Fibroblast of skin of right quadriceps (primary cell): ENCODE results near the gene HOXD12.

Experiments
- DNase-seq: peaks from one replicate; pipeline ENCODE4 v3.0.0-alpha.2; 2013

The HOXD12 gene

GRCh38 chr2:176093898-176094249 is 5.7 kb upstream of the HOXD12 start:
- no peak for DNase-seq

- DNase-seq: no peak
Measured at GRCh38 chr2:176094349-176094748, 5.2 kb upstream of the HOXD12 start.

DNA sequence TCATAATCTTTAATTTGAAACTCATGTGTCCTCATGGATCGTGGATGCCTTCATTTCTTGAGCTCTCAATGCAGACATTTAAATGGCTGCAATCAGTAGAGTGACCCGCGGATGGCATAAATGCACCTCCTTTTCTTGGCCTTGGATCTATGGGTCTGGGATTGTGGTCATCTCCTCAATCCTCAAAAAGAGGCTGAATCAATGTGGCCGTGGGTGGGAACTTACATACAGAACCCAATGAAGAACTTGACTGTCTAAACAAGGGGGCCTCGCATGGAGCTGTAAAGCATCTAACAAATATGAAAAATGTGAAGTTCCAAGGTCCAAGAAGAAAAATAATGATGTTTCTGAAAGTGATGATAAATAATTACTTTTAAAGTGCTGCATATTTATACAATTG is 4.2 kb upstream of the HOXD12 start:
- no peak for DNase-seq

DNA sequence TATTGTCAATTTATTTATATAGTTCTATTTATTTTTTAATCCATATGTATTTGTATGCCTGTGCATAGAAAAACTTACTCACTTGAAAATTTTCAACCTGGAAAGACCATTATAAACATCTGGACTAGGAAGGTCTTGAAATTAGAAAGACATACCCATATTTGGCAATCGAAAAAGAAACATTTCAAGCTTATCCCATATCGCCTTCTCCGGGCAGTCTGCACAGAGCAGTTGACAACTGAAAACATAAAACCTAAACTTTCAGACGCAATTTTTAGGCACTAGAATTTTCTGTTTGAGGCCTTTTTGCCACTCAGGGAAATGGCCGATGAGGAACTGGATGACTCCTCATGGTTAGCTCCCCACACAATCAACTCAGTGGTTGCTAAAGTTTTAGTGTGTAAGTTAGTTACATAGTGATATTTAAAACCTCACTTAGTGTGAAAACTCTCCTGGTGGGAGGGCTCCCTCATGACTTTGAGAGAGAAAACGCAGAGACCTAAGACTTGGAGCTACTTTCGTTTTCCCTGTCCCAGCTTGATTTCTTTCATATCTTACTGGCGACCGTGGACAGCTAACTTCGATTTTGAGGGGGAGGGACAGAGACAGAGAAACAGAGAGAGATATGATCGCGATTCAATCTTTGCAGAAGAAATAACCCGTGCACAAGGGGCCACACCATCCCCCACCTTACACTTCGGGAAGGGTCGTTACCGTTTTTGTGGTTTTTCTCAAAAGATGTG is 3.2 kb upstream of the HOXD12 start:
- no peak for DNase-seq

- peak; percentile 66 for DNase-seq
Measured at GRCh38 chr2:176096986-176097819, 2.4 kb upstream of the HOXD12 start.

GRCh38 chr2:176097820-176098365 is 1.7 kb upstream of the HOXD12 start:
- no peak for DNase-seq

DNA sequence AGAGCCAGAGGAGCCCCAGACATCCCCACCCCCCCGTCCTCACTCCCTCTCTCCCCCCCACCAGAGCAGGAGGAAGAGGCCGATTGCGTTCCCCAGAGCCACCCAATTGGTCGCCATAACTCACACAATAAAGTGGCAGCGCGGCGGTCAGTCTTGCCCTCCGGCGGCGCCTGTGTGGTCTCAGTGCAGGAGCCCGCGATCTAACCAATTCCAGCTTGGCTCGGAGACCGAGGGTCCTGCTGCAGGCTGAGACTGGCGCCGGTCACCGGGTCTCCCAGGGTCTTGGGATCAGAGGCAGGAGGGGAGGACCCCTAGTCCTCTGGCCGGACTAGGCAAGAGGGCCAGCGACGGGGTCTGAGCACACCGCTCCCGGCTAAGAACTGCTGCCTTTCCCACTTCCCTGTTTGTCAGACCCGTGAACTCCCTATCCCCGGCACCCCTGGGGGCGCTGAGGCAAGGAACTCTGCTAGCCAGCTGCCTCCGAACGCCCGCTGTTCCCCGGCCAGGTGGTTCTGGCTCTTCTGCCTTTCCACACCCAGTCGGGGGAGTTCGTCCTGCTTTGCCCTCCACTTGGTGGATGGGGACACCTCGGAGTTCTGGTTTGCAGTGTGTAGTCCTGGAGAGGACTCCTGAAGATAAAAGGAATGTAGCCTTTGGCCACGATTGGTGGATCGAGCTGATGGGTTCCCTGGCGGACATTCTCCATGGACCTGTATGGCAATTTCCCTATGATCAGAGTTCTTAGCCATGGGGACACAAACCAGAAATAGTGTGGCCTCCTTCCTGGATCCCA is 1.0 kb upstream of the HOXD12 start:
- DNase-seq: no peak

- DNase-seq: no peak
Measured at GRCh38 chr2:176099159-176099727, 352 bp upstream of the HOXD12 start.

DNA sequence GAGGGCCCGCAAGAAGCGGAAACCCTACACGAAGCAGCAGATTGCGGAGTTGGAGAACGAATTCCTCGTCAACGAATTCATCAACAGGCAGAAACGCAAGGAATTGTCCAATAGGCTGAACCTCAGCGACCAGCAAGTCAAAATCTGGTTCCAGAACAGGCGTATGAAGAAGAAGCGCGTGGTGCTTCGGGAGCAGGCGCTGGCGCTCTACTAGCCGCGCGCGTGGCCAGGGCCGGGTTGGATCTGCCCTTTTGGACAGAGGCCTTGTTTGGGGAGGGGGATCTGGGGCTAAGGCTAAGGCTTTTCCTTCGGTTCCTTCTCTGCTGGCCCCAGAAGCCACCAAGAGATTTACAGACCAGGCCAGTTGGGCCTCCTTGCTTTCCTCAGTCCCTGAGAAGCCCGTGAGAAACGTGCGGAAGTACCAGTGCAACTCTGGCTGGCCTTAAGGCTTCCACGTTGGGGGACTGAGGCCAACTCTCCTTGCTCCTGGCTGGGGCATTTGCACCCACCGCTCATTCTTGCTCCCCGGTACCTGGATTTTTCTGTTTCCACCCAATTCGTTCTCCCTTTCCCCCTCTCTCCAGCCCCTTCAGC is 1.0 kb downstream of the HOXD12 start:
- no peak for DNase-seq

DNA sequence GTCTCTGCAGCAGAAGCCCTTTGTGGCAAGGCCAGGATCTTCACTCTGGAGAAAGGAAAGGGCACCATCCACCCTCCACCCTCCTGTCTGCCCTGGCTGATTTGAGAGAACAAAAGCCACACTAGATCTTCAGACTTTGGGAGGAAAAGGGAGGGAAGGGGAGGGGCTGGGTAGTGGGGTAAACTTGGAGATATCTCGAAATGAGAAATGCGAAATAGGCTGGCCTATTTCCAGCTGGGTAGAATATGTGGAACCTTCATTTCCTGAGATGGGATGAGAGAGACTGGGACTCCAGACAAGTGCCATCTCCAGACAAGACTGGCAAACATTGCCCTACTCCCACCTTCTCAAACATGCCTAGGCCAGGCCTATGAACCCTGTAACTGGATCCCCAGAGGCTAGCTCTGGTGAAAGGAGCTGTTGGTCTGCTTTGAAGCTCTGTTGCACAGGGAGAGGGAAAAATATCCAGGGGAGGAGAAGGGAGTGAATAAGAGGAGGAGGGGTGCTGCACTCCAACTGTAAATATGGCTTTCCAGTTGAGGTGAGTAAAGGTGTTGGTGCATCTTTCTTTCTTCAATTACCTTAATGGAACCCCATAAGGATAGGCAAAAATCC is 1.7 kb downstream of the HOXD12 start:
- DNase-seq: no peak

DNA sequence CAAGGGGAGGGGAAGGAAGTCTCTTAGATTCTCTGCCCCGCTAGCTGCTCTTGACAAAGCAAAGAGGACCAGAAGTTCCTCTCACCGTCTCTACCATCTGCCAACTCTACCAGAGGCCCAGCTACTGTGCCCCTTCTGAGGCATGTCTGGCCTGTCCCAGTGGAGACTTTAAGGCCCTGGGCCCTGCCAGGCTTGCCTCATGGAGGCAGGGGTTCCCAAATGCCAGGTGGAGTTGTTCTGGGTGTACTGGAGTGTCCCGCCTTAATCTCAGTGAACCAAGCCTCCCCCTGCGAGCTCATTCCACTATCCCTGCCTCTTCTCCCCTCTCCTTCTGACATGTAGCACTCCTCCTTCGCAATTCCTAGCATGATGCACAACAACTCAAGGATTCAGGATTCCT is 2.2 kb downstream of the HOXD12 start:
- no peak for DNase-seq

DNA sequence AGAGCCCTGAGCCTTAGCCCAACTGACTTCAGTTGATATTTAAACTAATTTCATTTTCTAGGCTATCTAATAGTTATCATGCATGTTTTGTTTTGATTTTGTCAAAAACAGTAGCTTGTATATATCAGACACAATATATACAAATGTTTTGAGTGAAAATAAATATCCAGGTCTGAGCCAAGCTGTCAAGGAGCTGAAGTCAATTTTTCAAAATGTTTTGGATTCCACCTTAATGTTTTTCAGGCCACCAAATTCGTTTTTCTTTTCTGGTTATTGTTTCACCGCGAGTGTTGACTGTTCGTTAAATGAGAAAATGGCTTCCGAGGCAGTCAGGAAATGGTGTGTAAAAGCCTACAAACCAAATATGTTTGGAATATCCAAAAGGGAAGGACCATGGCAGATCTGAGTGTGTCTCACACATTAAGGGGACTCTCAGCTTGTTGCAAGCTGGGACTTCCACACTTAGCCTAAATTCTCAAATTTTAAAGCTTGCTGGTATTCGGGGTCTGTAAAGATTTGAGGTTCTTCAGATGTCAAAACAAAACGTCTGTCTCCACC is 2.8 kb downstream of the HOXD12 start:
- no peak for DNase-seq

DNA sequence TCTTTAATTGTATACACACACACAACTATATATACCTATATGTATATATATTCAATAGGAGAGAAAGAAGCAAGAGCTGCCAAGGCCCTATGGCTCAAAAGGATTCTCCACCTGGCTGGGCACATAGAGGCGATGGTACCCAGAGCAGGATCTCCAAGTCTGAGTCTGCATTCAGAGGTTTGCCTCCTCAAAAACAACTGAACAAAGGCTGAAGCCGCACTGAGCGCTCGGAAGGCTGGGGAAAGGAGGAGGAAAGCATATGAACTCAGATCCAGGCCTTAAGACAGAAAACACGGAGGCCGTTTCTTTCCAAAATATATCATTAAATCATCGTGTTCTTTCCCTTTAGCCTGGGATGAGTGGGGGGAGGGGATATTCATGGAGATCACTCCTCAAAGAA is 3.6 kb downstream of the HOXD12 start:
- no peak for DNase-seq

- no peak for DNase-seq
Measured at GRCh38 chr2:176103742-176104315, 4.2 kb downstream of the HOXD12 start.

DNA sequence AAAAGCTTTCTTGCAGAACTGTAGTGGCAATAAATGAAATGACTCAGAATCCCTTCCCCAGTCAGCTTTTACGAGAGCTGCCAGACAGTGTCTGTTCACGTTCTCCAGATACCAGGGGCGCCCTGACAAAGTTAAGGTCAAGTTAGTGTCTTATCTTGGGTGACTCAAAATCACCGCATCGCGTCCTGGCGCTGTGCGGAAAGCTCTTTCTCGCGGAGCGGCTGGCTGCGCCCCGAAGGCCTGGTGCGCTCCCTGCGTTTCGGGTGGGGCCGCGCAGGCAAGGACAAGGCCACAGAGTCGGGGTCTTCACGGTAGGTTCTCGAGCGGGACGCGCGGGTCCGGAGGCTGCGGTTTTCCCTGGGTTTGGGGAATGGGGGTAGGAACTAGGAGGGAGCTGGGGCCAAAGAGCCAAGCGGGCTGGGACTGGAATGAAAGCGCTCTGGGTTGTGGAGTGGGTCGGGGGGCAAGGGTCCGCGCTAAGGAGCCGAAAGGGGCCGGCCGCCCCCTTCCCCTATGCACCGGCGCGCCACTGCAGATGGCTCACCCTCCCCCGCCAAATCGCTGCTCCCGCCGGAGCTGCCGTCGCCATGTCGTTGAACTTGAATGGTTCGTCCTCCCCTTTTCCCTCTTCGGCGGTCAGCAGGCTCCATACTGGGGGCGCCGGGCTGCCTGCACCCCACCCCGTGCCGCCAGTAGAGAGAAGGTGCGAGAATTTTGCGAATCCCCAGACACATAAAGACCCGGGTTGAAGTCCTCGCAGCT is 4.9 kb downstream of the HOXD12 start:
- peak; percentile 83 for DNase-seq

GRCh38 chr2:176105078-176105729 is 5.6 kb downstream of the HOXD12 start:
- no peak for DNase-seq

DNA sequence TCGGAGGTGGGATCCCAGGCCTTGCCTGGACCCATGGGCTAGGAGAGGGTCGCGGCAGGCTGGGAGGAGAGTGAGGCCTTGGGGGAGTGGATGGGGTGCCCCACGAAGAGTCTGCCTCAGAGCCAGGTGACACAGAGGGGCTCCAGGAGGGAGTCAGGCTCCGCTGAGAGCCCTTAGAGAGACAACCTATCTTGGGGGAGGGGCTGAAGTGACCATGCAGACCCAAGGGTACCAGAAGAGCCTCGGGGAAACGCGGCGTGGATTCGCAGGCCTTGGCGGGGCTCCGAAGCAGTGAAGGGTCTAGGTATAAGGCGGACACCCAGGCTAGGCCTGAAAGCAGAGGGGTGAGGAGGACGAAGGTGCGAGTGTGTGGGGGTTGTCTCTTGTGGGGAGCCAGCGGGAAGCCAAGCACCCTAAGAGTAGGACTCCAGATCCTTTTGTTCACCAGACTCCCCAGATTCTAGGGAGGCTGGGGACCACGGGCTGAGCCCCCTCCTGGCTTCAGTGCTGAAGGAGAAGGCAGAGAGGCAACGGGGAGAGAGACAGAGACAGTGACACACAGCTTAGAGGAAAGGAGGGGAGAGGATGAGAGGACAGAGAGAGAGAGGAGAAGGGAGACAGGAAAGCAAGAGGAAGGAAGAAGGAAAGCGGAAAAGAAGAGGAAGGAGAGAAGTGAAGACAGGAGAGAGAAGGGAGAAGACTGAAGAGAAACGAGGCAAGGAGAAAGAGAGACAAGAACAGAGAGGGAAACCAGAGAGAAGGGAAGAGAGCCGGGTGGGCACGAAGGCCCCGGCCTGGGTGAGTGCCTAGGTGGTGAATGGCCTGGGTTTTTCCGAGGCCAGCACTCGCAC is 6.4 kb downstream of the HOXD12 start:
- no peak for DNase-seq

- peak; percentile 66 for DNase-seq
Measured at GRCh38 chr2:176106581-176107539, 7.3 kb downstream of the HOXD12 start, which contains the start of gene HOXD11. TSS of gene HOXD11 (plus strand) at chr2:176107280. CDS start at chr2:176107356, 76 bp downstream.
